ENCODE results near the gene CARD19.

CARD19 gene

GRCh38 chr9:93119953-93120845, 24.2 kb downstream of the CARD19 start (continued):
- TF ChIP-seq ZNF302 (tag by site-specific recombination; IDR thresholded peaks at IDR 0.05; ENCODE audit: low read depth) (no peak), ZNF768 (tag by site-specific recombination; IDR thresholded peaks at IDR 0.05) (no peak), FEZF1 (tag by site-specific recombination; IDR thresholded peaks at IDR 0.05) (no peak), ZSCAN5A (tag by site-specific recombination; IDR thresholded peaks at IDR 0.05) (no peak), INSM2 (tag by site-specific recombination; IDR thresholded peaks at IDR 0.05) (no peak), PRDM2 (tag by site-specific recombination; IDR thresholded peaks at IDR 0.05; ENCODE audit: borderline replicate concordance) (no peak), ZNF518A (tag by site-specific recombination; conservative IDR thresholded peaks at IDR 0.05; ENCODE audit: low read depth) (0 out of 2 replicates have a peak, but pooled peaks have one; percentile 22), PRDM10 (tag by site-specific recombination; IDR thresholded peaks at IDR 0.05) (peak; percentile 72), ZNF221 (tag by site-specific recombination; IDR thresholded peaks at IDR 0.05; ENCODE audit: borderline replicate concordance) (no peak), ZNF707 (tag by site-specific recombination; IDR thresholded peaks at IDR 0.05) (no peak), ZNF157 (tag by site-specific recombination; IDR thresholded peaks at IDR 0.05) (no peak), ZNF140 (tag by site-specific recombination; IDR thresholded peaks at IDR 0.05) (no peak), ZNF26 (tag by site-specific recombination; IDR thresholded peaks at IDR 0.05) (no peak), ZBTB8A (tag by site-specific recombination; IDR thresholded peaks at IDR 0.05) (no peak), RBAK (tag by site-specific recombination; IDR thresholded peaks at IDR 0.05) (no peak), KLF8 (tag by site-specific recombination; IDR thresholded peaks at IDR 0.05) (0 out of 2 replicates have a peak, but pooled peaks have one; percentile 17)

Data from HEK293 (cell line).